ENCODE data around the gene SPTBN4.
"Not testable (repeated sequence)": the region's sequence is repeated elsewhere in the genome, so short reads cannot be mapped to it uniquely, and the experiment has no call there.

Gene SPTBN4

GRCh38 chr19:40465557-40466218, 1.1 kb upstream of the SPTBN4 start, which contains the start of gene BLVRB:
Gene BLVRB, minus strand, starts transcription at chr19:40465745. Its CDS starts 57 bp downstream, at chr19:40465688.
- peak; percentile 99 for DNase-seq

GRCh38 chr19:40466219-40466984, 399 bp upstream of the SPTBN4 start:
- DNase-seq, result no peak

GRCh38 chr19:40469011-40469410, 2.2 kb downstream of the SPTBN4 start:
- DNase-seq, result no peak

- DNase-seq, result no peak
These were observed 4.3 kb downstream of the SPTBN4 start for GRCh38 chr19:40471111-40471510.

GRCh38 chr19:40472516-40472915, 5.7 kb downstream of the SPTBN4 start:
- no peak for DNase-seq

GRCh38 chr19:40474737-40475136, 7.9 kb downstream of the SPTBN4 start:
- no peak for DNase-seq

GRCh38 chr19:40475878-40476644, 9.3 kb downstream of the SPTBN4 start:
- DNase-seq, result not testable (repeated sequence)

- DNase-seq, result no peak
These were observed 19.2 kb downstream of the SPTBN4 start for GRCh38 chr19:40486017-40486416.

GRCh38 chr19:40489882-40490230, 23.1 kb downstream of the SPTBN4 start:
- DNase-seq, result no peak

GRCh38 chr19:40492274-40492673, 25.5 kb downstream of the SPTBN4 start:
- no peak for DNase-seq

GRCh38 chr19:40493778-40494177, 27.0 kb downstream of the SPTBN4 start:
- no peak for DNase-seq

- DNase-seq, result no peak
These were observed 27.5 kb downstream of the SPTBN4 start for GRCh38 chr19:40494191-40494838.

GRCh38 chr19:40497214-40497613, 30.4 kb downstream of the SPTBN4 start:
- DNase-seq, result no peak

GRCh38 chr19:40499320-40499719, 32.5 kb downstream of the SPTBN4 start:
- no peak for DNase-seq

- DNase-seq, result not testable (repeated sequence)
These were observed 34.1 kb downstream of the SPTBN4 start for GRCh38 chr19:40500678-40501530.

- DNase-seq, result no peak
These were observed 34.8 kb downstream of the SPTBN4 start for GRCh38 chr19:40501599-40501998.

GRCh38 chr19:40502081-40502480, 35.3 kb downstream of the SPTBN4 start:
- no peak for DNase-seq

- DNase-seq, result no peak
These were observed 36.0 kb downstream of the SPTBN4 start for GRCh38 chr19:40502647-40503319.

GRCh38 chr19:40503320-40503695, 36.5 kb downstream of the SPTBN4 start:
- no peak for DNase-seq

- DNase-seq, result no peak
These were observed 39.3 kb downstream of the SPTBN4 start for GRCh38 chr19:40506099-40506498.

- DNase-seq, result no peak
These were observed 41.1 kb downstream of the SPTBN4 start for GRCh38 chr19:40507892-40508291.
